Transverse colon (tissue), 4 donors: ENCODE results near the gene ZFAND6.

Experiments
- POLR2AphosphoS5 ChIP-seq, 3 donors: sonication (generic); formaldehyde crosslinking; IDR thresholded peaks; one replicate each; pipeline ENCODE4 v1.6.1; 2016; ENCODE audit warnings: antibody characterized with exemption in 3 of 3
- TF ChIP-seq, protein P1 (sequence below), 5 experiments: fragments of 200-600 bp in 3 of 5; fragments of 450-650 bp in 2 of 5; sonication (generic) in 3 of 5; IDR thresholded peaks; 1 replicate in 2 of 5; 2 replicates in 3 of 5; pipeline ENCODE4 v1.5.1; 2016 to 2017; ENCODE audit warnings: antibody characterized with exemption in 5 of 5, inconsistent platforms in 3 of 5, mild to moderate bottlenecking in 2 of 5, moderate library complexity in 1 of 5

DNA sequence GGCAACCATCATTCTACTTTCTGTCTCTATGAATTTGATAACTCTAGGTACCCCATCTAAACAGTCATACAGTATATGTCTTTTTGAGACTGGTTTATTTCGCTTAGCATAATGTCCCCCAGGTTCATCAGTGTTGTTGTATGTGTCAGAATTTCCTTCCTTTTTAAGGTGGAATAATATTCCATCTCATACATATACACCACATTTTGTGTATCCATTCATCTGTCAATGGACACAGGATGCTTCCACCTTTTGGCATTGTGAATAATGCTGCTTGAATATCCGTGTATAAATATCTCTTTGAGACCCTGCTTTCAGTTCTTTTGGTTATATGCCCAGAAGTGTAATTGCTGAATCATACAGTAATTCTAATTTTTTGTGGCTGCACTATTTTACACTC lies 10.4 kb upstream of the ZFAND6 start:
- TF ChIP-seq, protein P1, sequence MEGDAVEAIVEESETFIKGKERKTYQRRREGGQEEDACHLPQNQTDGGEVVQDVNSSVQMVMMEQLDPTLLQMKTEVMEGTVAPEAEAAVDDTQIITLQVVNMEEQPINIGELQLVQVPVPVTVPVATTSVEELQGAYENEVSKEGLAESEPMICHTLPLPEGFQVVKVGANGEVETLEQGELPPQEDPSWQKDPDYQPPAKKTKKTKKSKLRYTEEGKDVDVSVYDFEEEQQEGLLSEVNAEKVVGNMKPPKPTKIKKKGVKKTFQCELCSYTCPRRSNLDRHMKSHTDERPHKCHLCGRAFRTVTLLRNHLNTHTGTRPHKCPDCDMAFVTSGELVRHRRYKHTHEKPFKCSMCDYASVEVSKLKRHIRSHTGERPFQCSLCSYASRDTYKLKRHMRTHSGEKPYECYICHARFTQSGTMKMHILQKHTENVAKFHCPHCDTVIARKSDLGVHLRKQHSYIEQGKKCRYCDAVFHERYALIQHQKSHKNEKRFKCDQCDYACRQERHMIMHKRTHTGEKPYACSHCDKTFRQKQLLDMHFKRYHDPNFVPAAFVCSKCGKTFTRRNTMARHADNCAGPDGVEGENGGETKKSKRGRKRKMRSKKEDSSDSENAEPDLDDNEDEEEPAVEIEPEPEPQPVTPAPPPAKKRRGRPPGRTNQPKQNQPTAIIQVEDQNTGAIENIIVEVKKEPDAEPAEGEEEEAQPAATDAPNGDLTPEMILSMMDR (IDR thresholded peaks at IDR 0.05): no peak
- no peak for TF ChIP-seq POLR2AphosphoS5 (IDR thresholded peaks at IDR 0.05)
